ENCODE data around the gene B4GALT3.

B4GALT3 gene

DNA sequence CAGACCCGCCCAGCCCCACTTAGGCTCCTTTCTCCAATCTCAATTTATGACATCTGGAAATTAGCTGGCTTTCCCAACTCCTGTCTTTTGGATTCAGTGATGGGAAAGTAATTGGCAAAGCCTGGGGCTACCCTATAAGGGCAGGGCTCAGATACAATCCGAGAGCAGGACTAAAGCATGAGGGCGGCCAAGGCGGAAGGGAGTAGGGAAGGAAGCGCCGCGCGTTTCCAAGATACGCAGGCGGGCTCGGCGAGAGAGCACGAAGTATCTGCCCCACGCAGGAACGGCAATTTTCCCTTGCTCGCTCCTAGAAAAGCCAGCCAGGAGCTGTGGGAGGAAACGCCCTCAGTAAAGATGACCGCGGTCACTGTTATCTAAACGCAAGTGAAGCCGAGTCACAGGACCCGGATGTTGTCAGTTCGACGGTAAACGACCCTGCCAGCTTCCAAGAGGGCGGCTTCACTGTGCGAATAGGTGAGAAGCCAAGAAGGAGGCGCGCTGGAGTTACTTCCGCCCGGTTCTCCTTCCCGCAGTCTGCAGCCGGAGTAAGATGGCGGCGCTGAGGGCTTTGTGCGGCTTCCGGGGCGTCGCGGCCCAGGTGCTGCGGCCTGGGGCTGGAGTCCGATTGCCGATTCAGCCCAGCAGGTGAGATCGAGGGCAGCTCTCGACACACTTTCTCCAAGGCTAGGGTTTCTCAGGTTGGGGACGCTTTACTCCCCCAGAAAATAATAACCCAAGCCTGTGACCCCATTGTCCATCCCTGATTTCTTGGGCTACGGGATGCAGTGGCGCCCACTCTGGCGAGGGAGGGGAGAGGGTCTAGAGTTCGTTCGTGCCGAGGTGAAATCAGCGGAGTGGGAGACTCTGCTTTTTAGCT is 24.8 kb upstream of the B4GALT3 start, which contains the start of gene NDUFS2:
Gene NDUFS2 (plus strand): TSS at position 532 of the 877 bp plus-strand sequence. CDS start 19 bp downstream, at position 551.
- peak; percentile 88 for DNase-seq (ENCODE audit: low read depth)

DNA sequence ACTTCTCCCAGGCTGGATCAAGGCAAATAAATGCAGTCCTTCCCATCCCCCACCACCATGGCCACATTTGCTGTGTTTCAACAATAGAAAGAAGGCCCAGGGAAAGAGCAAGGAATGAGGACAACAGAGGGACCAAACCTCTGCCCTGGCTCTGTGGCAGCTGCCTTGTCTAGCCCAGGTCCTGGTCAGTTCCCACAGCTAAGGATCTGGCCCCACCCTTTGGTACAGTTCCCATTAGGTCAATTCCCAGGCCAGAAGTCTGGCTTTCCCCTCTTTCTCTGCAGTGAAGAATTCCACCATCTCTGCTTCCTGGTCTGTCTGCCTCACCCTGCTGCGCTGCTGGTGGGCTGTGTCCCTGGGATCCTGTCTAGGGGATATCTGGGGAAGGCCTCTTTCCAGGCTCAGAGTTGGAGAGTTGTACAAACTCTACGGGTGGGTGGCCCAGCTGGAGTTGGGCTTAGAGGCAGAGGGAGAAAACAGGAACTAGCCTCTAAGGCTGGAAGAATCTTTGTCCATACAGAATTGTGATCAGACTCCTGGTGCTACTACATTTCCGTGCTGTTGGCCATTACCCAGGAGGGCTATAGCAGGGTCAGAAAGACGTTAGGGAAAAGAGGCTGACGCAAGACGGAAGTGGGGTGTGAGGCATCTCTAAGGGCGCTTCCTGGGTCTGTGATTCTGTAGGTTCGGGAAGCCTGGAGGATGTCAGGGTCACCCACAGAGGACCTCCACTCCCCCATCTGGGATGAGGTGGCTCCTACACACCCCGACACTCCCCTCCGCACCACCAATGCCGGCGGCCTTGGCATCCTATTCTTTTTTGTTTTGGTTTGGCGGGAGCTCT is 23.9 kb upstream of the B4GALT3 start:
- DNase-seq (ENCODE audit: low read depth): no peak

- no peak for DNase-seq (ENCODE audit: low read depth)
Observed at GRCh38 chr1:161200421-161200991, 23.2 kb upstream of the B4GALT3 start.

DNA sequence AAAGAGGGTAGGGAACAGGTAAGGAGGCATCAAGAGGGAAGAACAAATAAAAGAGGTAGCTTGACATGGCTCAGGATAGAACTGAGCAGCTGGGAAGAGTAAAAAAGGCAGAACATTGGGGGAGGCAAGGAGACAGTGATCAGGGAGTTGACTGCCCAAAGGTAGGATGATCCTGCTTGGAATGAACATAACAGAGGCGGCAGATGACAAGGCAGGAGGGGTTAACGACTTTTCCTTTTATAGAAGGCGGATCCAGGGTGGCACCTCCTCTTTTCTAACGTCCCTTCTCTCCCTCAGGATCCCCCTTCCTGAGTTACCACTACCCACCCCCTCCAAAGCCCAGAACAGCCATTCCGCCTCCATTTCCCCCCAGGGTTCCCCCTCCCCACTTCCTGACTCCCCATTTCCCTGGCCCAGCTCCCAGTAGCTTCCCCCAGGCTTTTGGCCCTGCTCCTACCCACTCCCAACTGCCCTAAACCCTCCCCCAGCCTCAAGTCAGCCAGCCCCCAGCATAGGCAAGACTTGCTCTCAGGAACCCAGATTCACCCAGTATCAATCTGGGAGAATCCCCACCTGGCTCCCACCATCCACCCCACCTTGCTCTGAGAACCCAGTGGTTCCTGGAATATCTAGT is 22.3 kb upstream of the B4GALT3 start:
- no peak for DNase-seq (ENCODE audit: low read depth)

- DNase-seq (ENCODE audit: low read depth): no peak
Observed at GRCh38 chr1:161198897-161199431, 21.7 kb upstream of the B4GALT3 start, which contains the start of gene ADAMTS4. ADAMTS4 (minus strand) TSS chr1:161199054; CDS start chr1:161198627, 427 bp downstream.

DNA sequence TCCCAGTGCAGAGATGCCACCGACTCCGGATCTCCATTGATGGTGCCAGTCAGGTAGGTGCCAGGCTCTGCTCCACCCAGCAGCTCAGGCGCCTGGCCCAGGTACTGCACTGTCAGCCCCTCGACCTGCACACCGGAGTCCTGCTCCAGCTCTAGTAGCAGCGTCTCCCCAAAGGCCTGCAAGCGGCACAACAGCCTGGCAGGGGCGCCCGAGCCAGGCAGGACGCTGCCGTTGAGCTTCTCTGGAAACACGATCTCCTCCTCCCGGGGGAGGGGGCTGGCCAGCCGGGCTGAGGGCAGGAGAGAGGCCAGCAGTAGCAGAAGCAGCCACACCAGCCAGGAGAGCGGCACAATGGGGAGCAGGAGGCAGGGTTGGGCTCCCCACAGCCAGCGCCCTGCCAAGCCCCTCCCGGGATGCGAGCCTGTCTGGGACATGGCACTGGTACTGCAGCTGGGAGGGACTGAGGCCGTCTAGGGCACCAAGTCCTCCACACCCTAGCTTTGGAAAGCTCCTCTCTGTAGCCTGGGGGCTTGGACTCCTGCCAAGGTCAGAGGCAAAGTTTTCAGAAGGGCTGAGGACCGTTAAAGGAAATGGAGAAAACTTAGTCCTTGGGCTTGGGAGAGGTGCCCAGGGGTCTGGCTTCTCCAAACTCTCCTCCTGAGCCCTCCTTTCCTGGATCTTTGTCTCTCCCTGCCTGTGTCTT is 21.0 kb upstream of the B4GALT3 start:
- DNase-seq (ENCODE audit: low read depth): no peak

DNA sequence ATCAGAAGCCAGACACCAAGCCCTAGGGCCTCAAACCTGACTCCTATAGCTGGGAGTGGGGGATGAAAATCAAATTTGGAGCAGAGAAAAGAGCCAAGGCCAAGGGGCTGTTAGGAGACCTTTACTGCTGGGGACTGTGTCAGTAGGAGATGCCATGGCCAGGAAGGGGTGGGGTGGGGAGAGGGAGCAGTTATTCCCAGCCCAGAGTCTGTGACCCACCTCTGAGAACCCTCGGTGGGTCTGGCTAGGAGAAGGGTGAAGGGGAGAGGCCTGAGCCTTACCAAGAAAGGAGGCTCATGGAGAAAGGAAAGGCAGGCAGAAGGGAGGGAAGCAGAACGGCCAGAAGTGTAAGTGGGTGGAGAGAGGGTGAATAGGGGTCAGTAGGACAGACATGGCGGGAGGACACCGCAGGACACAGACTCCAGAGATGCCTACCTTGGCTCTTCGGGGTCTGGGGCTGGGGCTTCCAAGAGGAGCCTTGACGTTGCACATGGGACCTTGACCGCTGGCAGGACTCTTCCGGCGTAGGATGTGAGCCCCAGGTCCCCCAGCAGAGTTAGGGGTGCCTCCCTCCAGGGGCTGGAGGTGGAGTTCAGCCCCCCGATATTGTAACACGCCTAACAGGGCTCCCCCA is 20.4 kb upstream of the B4GALT3 start:
- DNase-seq (ENCODE audit: low read depth): no peak

- DNase-seq (ENCODE audit: low read depth): no peak
Observed at GRCh38 chr1:161196521-161197451, 19.5 kb upstream of the B4GALT3 start.

- DNase-seq (ENCODE audit: low read depth): no peak
Observed at GRCh38 chr1:161196111-161196510, 18.8 kb upstream of the B4GALT3 start.

DNA sequence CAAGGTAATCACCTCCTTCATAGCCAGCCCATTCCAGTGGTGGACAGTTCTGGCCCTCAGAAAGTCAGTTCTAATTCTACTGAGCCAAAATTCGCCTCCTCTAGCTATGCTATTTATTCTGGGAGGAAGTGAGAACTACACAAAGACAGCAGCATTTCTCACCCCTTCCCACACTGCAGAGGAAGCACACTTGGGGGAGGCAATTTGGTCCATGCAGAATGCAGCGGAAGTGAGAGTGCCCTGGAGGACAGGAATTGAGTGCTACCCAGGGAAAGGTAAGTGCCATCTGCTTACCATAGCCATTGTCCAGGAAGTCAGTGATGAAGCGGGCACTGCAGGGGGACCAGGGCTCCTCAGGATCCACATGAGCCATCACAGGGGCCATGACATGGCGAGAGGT is 17.9 kb upstream of the B4GALT3 start:
- no peak for DNase-seq (ENCODE audit: low read depth)

- no peak for DNase-seq (ENCODE audit: low read depth)
Observed at GRCh38 chr1:161193561-161194235, 16.4 kb upstream of the B4GALT3 start.

DNA sequence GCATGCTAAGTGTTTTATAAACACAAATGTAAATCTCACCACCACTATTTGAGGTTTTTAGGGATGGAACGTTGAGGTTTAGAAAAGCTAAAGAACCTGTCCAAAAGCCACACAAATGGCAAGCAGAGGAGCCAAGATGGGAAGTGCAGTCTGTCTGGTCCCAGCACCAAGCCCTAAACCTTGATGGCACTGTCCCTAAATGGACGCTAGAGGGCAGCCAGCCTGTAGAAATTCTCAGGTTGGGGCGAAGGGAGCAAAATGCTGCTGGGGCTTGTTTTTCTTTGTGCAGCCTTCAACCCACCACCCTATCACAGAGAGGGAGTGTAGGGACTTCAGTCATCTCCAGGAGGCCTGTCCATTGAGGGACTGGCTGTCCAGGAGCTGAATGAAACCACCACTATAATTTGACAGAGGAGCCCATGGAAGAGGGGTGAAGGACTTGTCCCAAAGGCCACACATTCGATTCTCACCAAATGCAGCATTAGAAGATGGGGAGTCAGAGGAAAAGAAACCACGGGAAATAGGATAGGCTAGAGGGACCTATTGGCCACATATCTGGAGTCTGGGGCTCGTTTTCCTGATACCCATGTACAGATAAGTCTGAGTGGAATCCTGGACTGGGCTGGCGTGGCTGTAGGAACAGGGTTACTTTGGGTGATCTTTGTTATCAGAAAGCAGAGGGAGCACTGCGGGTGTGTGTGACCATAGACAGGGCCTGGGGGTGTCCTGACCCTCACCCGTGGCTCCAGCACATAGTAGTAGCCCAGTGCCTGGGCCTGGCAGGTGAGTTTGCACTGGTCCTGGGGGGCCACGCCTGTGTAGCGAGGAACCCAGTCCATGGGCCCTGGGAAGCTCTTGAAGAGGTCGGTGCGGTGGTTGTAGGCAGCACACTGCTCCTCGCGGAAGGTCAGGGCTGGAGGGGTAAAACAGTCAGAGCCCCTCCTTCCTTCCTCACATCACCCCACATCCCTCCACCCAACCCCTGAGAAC is 15.5 kb upstream of the B4GALT3 start:
- DNase-seq (ENCODE audit: low read depth): peak; percentile 56

DNA sequence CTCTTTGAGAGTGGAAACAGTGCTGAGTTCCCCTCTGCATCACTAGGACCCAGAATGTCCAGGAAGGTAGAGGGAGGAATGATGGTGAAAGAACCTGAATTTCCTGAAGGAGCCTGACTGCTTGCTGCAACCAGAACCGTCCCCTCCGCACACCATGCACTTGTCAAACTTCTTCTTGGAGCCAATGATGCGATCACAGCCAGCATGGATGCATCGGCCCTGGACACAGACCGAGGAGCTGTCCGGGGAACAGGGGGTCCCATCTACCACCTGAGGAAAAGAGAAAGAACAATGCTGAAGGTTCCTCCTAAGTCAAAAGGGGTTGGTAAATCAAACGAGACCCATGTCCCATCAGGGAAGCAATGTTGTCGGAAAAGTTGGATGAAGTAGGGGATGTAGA is 14.7 kb upstream of the B4GALT3 start:
- DNase-seq (ENCODE audit: low read depth): no peak

DNA sequence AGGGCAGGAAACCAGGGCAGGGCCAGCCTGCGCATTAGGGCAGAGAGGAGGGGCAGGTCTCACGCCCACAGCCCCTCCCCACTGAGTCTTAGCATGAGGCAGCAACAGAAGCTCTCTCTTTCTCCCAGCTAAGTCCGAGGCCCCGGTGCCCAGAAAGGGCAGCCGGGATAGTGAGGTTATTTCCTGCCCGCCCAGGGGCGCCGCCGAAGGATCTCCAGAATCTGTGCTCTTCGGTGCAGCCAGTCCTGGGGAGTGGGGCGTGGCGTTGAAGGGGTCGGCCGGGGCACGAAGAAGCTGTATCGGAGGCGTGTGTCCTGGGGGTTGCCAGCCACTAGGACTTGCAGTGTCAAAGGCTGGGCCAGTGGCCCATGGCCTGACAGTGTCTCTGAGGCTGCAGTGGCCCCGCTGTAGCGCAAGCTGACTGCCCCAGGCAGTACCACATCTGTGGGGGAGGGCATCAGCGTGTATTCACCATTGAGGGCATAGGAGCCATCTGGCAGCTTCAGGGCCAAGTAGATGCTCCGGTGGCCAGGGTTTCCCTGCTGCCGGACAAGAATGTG is 13.7 kb upstream of the B4GALT3 start:
- DNase-seq (ENCODE audit: low read depth): no peak

- no peak for DNase-seq (ENCODE audit: low read depth)
Observed at GRCh38 chr1:161189036-161189435, 11.7 kb upstream of the B4GALT3 start.

DNA sequence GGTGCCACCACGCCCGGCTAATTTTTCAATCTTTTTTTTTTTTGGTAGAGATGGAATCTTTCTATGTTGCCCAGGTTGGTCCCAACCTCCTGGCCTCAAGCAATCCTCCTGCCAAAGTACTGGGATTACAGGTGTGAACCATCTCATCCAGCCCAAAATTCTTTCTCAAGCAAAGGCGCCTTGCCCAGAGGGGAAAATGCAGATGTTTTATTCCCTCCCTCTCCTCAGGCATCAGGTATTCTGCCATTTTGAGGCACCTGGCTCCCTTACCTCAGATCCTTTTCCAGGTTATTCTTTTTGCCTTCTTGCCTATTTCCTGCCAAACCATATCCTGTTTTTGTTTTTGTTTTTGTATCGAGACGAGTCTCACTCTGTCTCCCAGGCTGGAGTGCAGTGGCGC is 11.1 kb upstream of the B4GALT3 start:
- DNase-seq (ENCODE audit: low read depth): no peak

DNA sequence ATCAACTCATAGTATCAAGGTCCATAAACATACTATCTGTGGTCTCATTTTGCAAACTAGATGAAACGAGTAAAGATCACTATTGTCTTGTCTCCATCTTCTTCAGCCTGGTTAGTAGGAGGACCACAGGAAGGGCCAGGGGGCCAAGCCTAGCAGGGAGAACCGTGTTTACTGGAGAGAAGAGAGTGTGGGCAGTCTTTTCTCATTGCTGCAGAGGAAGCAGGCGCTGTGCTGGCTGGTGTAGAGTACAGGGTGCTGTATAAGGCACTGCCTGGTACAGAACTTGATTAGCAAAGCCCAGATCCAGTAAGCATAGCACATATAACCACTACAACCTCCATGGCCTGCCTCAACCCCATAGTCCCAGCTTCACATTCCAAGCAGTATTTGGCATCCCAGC is 10.0 kb upstream of the B4GALT3 start:
- no peak for DNase-seq (ENCODE audit: low read depth)
